Activated CD4-positive, CD25-positive, alpha-beta regulatory T cell (primary cell): ENCODE data around the gene MRPL36.
A peak's percentile ranks its signal among the peaks of the same experiment; 100 is the strongest.
"Not testable (repeated sequence)": the region's sequence is repeated elsewhere in the genome, so short reads cannot be mapped to it uniquely, and the experiment has no call there.

Experiments
- DNase-seq, 4 experiments: peaks; one replicate each; lab custom pipeline; 2025; lab: John Stamatoyannopoulos, UW

MRPL36 gene

GRCh38 chr5:1796371-1797102 lies 3.1 kb downstream of the MRPL36 start:
- DNase-seq, result no peak

- DNase-seq, result no peak
These were observed 3.7 kb downstream of the MRPL36 start for GRCh38 chr5:1795931-1796330.

GRCh38 chr5:1795506-1795905 lies 4.1 kb downstream of the MRPL36 start:
- DNase-seq, result no peak

GRCh38 chr5:1794901-1795290 lies 4.7 kb downstream of the MRPL36 start:
- DNase-seq, result no peak

GRCh38 chr5:1793966-1794900 lies 5.4 kb downstream of the MRPL36 start:
- no peak for DNase-seq

GRCh38 chr5:1793301-1793740 lies 6.3 kb downstream of the MRPL36 start:
- no peak for DNase-seq

- DNase-seq, result peak; percentile 32 to 51 (median 42)
These were observed 6.8 kb downstream of the MRPL36 start for GRCh38 chr5:1792842-1793266.

GRCh38 chr5:1791176-1791575 lies 8.5 kb downstream of the MRPL36 start:
- no peak for DNase-seq

GRCh38 chr5:1789834-1790471 lies 9.7 kb downstream of the MRPL36 start:
- no peak for DNase-seq

- DNase-seq, result not testable (repeated sequence)
These were observed 10.2 kb downstream of the MRPL36 start for GRCh38 chr5:1789438-1789833.

GRCh38 chr5:1788828-1789227 lies 10.8 kb downstream of the MRPL36 start:
- DNase-seq, result no peak

- no peak for DNase-seq
These were observed 11.4 kb downstream of the MRPL36 start for GRCh38 chr5:1788200-1788599.

- DNase-seq, result no peak
These were observed 12.1 kb downstream of the MRPL36 start for GRCh38 chr5:1787472-1788047.

- no peak for DNase-seq
These were observed 12.8 kb downstream of the MRPL36 start for GRCh38 chr5:1786621-1787471.

GRCh38 chr5:1785984-1786383 lies 13.7 kb downstream of the MRPL36 start:
- no peak for DNase-seq

- DNase-seq, result no peak
These were observed 14.6 kb downstream of the MRPL36 start for GRCh38 chr5:1785062-1785461.

GRCh38 chr5:1784197-1785050 lies 15.2 kb downstream of the MRPL36 start:
- DNase-seq, result no peak

GRCh38 chr5:1783216-1783554 lies 16.5 kb downstream of the MRPL36 start:
- no peak for DNase-seq

GRCh38 chr5:1782385-1783215 lies 17.0 kb downstream of the MRPL36 start:
- no peak for DNase-seq
